Prostate gland (tissue), 2 donors: ENCODE measurements around the gene HERC4.

Source experiments
- POLR2A ChIP-seq: fragments of 450-650 bp; IDR thresholded peaks from one replicate; pipeline ENCODE4 v1.6.1; 2016; ENCODE audit warnings: antibody characterized with exemption, mild to moderate bottlenecking
- TF ChIP-seq, protein P1 (sequence below), 4 experiments: fragments of 200-600 bp in 2 of 4; fragments of 450-650 bp in 2 of 4; sonication (generic) in 2 of 4; IDR thresholded peaks; 1 replicate in 3 of 4; 2 replicates in 1 of 4; pipeline ENCODE4 v1.5.1; 2016 to 2019; ENCODE audit warnings: antibody characterized with exemption in 4 of 4, mild to moderate bottlenecking in 2 of 4, moderate library complexity in 2 of 4

DNA sequence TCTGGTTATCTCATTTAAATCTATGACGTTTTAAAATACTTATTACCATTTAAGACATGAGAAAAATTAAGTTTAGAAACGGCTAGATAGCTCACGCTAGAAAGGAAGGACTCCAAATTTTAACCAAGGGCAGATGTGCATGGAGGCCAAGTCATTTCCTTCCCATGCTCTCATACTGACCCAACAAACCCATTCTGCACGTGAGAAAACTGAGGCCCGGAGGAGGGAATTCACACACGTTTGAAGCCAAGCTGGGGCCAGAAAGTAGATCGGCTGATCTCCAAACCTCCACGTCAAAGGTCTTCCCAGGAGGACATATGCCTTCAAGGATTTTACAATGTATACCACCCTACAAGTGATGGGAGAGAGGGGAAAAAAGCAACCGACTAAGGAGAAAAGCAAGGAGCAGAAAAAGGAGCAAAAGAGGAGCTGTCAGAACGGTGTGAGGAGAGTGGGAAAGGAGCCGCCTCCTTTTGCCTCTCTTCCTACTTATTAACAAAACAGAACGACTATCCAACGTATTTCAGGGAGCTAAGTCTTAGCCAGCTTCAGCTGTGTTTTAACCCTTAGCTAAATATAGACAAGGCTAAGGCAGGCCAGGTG is 191.3 kb downstream of the HERC4 start:
- TF ChIP-seq, protein P1, sequence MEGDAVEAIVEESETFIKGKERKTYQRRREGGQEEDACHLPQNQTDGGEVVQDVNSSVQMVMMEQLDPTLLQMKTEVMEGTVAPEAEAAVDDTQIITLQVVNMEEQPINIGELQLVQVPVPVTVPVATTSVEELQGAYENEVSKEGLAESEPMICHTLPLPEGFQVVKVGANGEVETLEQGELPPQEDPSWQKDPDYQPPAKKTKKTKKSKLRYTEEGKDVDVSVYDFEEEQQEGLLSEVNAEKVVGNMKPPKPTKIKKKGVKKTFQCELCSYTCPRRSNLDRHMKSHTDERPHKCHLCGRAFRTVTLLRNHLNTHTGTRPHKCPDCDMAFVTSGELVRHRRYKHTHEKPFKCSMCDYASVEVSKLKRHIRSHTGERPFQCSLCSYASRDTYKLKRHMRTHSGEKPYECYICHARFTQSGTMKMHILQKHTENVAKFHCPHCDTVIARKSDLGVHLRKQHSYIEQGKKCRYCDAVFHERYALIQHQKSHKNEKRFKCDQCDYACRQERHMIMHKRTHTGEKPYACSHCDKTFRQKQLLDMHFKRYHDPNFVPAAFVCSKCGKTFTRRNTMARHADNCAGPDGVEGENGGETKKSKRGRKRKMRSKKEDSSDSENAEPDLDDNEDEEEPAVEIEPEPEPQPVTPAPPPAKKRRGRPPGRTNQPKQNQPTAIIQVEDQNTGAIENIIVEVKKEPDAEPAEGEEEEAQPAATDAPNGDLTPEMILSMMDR (IDR thresholded peaks at IDR 0.05) = no peak
- TF ChIP-seq POLR2A = no peak
